ENCODE results near the gene CYFIP1. TPM values are rescaled to one million over a fixed set of nuclear protein-coding genes. Genes with fewer than 3 reads are reported as not detected.

CYFIP1 gene
- polyA plus RNA-seq, 1 donor from 2014 or later: 9.3 TPM

GRCh38 chr15:22933641-22934061, 46.5 kb downstream of the CYFIP1 start:
- H4K20me1 ChIP-seq (ENCODE audit: insufficient read depth): no peaks in the 10 kb centered on the region
- no peak overlapping the region for H3K27ac ChIP-seq (ENCODE audit: low read length)
- no peaks in the 10 kb centered on the region for H3K27me3 ChIP-seq (ENCODE audit: insufficient read depth, low read depth, low read length)
- H3K4me3 ChIP-seq (ENCODE audit: low read length): no peak overlapping the region
- no peak overlapping the region for H2AFZ ChIP-seq (ENCODE audit: low read depth, low read length)
- H3K36me3 ChIP-seq (ENCODE audit: insufficient read depth, low read length): no peaks in the 10 kb centered on the region
- H3K9me2 ChIP-seq (ENCODE audit: insufficient read depth, low read length): no peaks in the 10 kb centered on the region
- H3K79me2 ChIP-seq (replicated peaks; ENCODE audit: insufficient read depth, low read length): no peaks in the 10 kb centered on the region
- TF ChIP-seq CTCF (IDR thresholded peaks at IDR 0.05; ENCODE audit: poor library complexity, severe bottlenecking): no peak
- no peak for TF ChIP-seq RAD21 (conservative IDR thresholded peaks at IDR 0.05)
- TF ChIP-seq REST (IDR thresholded peaks at IDR 0.05; ENCODE audit: borderline replicate concordance): no peak
- no peak for TF ChIP-seq SMC3 (conservative IDR thresholded peaks at IDR 0.05; ENCODE audit: poor library complexity)
- TF ChIP-seq POLR2AphosphoS5 (IDR thresholded peaks at IDR 0.05): no peak
- TF ChIP-seq EP300 (conservative IDR thresholded peaks at IDR 0.05; ENCODE audit: poor library complexity, severe bottlenecking): no peak
- no peak for TF ChIP-seq MXI1 (conservative IDR thresholded peaks at IDR 0.05; ENCODE audit: poor library complexity, severe bottlenecking)
- TF ChIP-seq TAF1 (IDR thresholded peaks at IDR 0.05; ENCODE audit: low read depth): no peak
- no peak for TF ChIP-seq EZH2 (IDR thresholded peaks at IDR 0.05; ENCODE audit: borderline replicate concordance, insufficient read depth, low read length, poor library complexity, severe bottlenecking)
- no peaks in the 10 kb centered on the region for H3F3A ChIP-seq (ENCODE audit: insufficient read depth, low read length, poor library complexity, severe bottlenecking)
- no peak overlapping the region for H3K9ac ChIP-seq (ENCODE audit: low read length)
- no peaks in the 10 kb centered on the region for H3K9me3 ChIP-seq (ENCODE audit: low read length)
- no peak overlapping the region for H3K4me2 ChIP-seq (ENCODE audit: low read length)

- Histone ChIP-seq H3K27ac (ENCODE audit: low read length) (no peak overlapping the region), H2AFZ (ENCODE audit: low read depth, low read length) (no peak overlapping the region), H3K36me3 (ENCODE audit: insufficient read depth, low read length) (no peaks in the 10 kb centered on the region), H3K4me3 (ENCODE audit: low read length) (no peak overlapping the region), H3K4me2 (ENCODE audit: low read length) (no peak overlapping the region), H3K9me3 (ENCODE audit: low read length) (no peaks in the 10 kb centered on the region), H3K9ac (ENCODE audit: low read length) (no peak overlapping the region), H3K27me3 (ENCODE audit: insufficient read depth, low read depth, low read length) (no peaks in the 10 kb centered on the region), H3F3A (ENCODE audit: insufficient read depth, low read length, poor library complexity, severe bottlenecking) (no peaks in the 10 kb centered on the region), H3K9me2 (ENCODE audit: insufficient read depth, low read length) (no peaks in the 10 kb centered on the region), H4K20me1 (ENCODE audit: insufficient read depth) (no peaks in the 10 kb centered on the region), H3K79me2 (replicated peaks; ENCODE audit: insufficient read depth, low read length) (no peaks in the 10 kb centered on the region)
- TF ChIP-seq POLR2AphosphoS5 (IDR thresholded peaks at IDR 0.05) (no peak), SMC3 (conservative IDR thresholded peaks at IDR 0.05; ENCODE audit: poor library complexity) (no peak), REST (IDR thresholded peaks at IDR 0.05; ENCODE audit: borderline replicate concordance) (no peak), MXI1 (conservative IDR thresholded peaks at IDR 0.05; ENCODE audit: poor library complexity, severe bottlenecking) (no peak), RAD21 (conservative IDR thresholded peaks at IDR 0.05) (no peak), CTCF (IDR thresholded peaks at IDR 0.05; ENCODE audit: poor library complexity, severe bottlenecking) (no peak), EP300 (conservative IDR thresholded peaks at IDR 0.05; ENCODE audit: poor library complexity, severe bottlenecking) (no peak), EZH2 (IDR thresholded peaks at IDR 0.05; ENCODE audit: borderline replicate concordance, insufficient read depth, low read length, poor library complexity, severe bottlenecking) (no peak), TAF1 (IDR thresholded peaks at IDR 0.05; ENCODE audit: low read depth) (no peak)
These were observed 48.2 kb downstream of the CYFIP1 start for GRCh38 chr15:22931784-22932536.

Measured in neural cell (in vitro differentiated cells).